Kidney (tissue), 14 donors: ENCODE measurements around the gene HINT3. TPM values are rescaled to one million over a fixed set of nuclear protein-coding genes. Genes with fewer than 3 reads are reported as not detected.

ENCODE experiments used
- DNase-seq, 5 donors: peaks; one replicate each; pipeline ENCODE4 v3.0.0-alpha.2; 2013 to 2020
- FAIRE-seq: peaks from 2 replicates; lab custom pipeline; 2012; peaks lifted over from hg19 to GRCh38; lab: Jason Lieb, UNC
- H3K27ac ChIP-seq, 2 donors: one replicate each; pipeline ENCODE4 v1.7.0; 2013; ENCODE audit warnings: low read depth in 2 of 2, low read length in 2 of 2, inconsistent platforms in 1 of 2
- H3K27me3 ChIP-seq: one replicate; pipeline ENCODE4 v1.7.1; 2013; ENCODE audit warnings: low read length, inconsistent platforms; ENCODE audit not compliant: control insufficient read depth, insufficient read depth
- H3K36me3 ChIP-seq, 3 donors: one replicate each; pipeline versions ENCODE4 v1.7.0 to v1.7.1; 2013; ENCODE audit warnings: low read length in 3 of 3, control low read depth in 1 of 3, inconsistent platforms in 1 of 3; ENCODE audit not compliant: insufficient read depth in 3 of 3, control insufficient read depth in 2 of 3
- H3K4me1 ChIP-seq, 3 donors: one replicate each; pipeline versions ENCODE4 v1.7.0 to v1.7.1; 2013; ENCODE audit warnings: low read length in 3 of 3, inconsistent platforms in 1 of 3, low read depth in 1 of 3; ENCODE audit not compliant: control insufficient read depth in 2 of 3, insufficient read depth in 2 of 3
- H3K4me3 ChIP-seq, 3 donors: one replicate each; pipeline versions ENCODE4 v1.7.0 to v1.8.1; 2013; ENCODE audit warnings: low read length in 3 of 3, control low read depth in 1 of 3, inconsistent platforms in 1 of 3
- H3K9ac ChIP-seq, 3 donors: one replicate each; pipeline versions ENCODE4 v1.7.0 to v1.7.1; 2013; ENCODE audit warnings: low read length in 3 of 3, control low read depth in 1 of 3, inconsistent platforms in 1 of 3
- H3K9me3 ChIP-seq, 3 donors: one replicate each; pipeline versions ENCODE4 v1.7.0 to v1.7.1; 2013; ENCODE audit warnings: low read length in 3 of 3, control low read depth in 1 of 3, inconsistent platforms in 1 of 3; ENCODE audit not compliant: control insufficient read depth in 2 of 3, insufficient read depth in 1 of 3
- intact Hi-C: fragments of 100-400 bp; cut with DNase I; formaldehyde crosslinking; loops from one replicate; pipeline ENCODE4 v1.11.1; 2022
- polyA plus RNA-seq: library from polyadenylated mRNA; stranded (reverse); fragments of 350-450 nt; fragmentation: Illumina TruSeq; extraction: RNeasy Lipid Tissue Mini Kit (QIAGEN cat#74804); gene quantifications from one replicate; pipeline ENCODE4 v1.2.3, GENCODE V29; 2014; ENCODE audit warnings: low read depth, low replicate concordance; ENCODE audit not compliant: insufficient read depth
- total RNA-seq: library from RNA; stranded (reverse); fragmentation: NEBNext Ultra II Directional; extraction: Animal tissue kit (Norgen Biotek cat#: 25700); gene quantifications from one replicate; pipeline ENCODE4 v1.2.1, GENCODE V29; 2021
- TF ChIP-seq, protein P1 (sequence below): IDR thresholded peaks from 3 replicates; pipeline ENCODE4 v1.5.1; 2012; ENCODE audit warnings: mild to moderate bottlenecking, moderate library complexity, borderline replicate concordance; ENCODE audit not compliant: insufficient read depth; ENCODE audit errors: extremely low read depth
- donor health status: control.
- donor health status: control.
- donor health status: control.
- donor health status: control.
- donor health status: control.
- donor health status: DM: yes; HTN: yes; CAD: no.
- donor health status: Normal renal cell carcinoma (clear cell type).

HINT3 gene
- total and polyA plus RNA-seq, 2 donors from 2014 or later: 18.9 to 21.4 TPM

GRCh38 chr6:125943528-125944433 lies 12.8 kb upstream of the HINT3 start:
- Histone ChIP-seq H3K4me1 (no peaks in the 10 kb centered on the region), H3K27ac (peak overlapping the region; percentile 12 to 26), H3K9ac (no peak overlapping the region), H3K9me3 (no peaks in the 10 kb centered on the region), H3K36me3 (no peaks in the 10 kb centered on the region), H3K4me3 (no peak overlapping the region), H3K27me3 (no peaks in the 10 kb centered on the region)
- TF ChIP-seq, protein P1, sequence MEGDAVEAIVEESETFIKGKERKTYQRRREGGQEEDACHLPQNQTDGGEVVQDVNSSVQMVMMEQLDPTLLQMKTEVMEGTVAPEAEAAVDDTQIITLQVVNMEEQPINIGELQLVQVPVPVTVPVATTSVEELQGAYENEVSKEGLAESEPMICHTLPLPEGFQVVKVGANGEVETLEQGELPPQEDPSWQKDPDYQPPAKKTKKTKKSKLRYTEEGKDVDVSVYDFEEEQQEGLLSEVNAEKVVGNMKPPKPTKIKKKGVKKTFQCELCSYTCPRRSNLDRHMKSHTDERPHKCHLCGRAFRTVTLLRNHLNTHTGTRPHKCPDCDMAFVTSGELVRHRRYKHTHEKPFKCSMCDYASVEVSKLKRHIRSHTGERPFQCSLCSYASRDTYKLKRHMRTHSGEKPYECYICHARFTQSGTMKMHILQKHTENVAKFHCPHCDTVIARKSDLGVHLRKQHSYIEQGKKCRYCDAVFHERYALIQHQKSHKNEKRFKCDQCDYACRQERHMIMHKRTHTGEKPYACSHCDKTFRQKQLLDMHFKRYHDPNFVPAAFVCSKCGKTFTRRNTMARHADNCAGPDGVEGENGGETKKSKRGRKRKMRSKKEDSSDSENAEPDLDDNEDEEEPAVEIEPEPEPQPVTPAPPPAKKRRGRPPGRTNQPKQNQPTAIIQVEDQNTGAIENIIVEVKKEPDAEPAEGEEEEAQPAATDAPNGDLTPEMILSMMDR: no peak
- intact Hi-C loops: no loop called here
- DNase-seq: no peak
- FAIRE-seq: no peak

- no peaks in the 10 kb centered on the region for H3K9me3 ChIP-seq
- TF ChIP-seq, protein P1: no peak
- no peak overlapping the region for H3K4me3 ChIP-seq
- intact Hi-C loops: no loop called here
- no peaks in the 10 kb centered on the region for H3K27me3 ChIP-seq
- DNase-seq (peak in 3 of 5 donors; percentile 42 to 85 (median 83)), FAIRE-seq (no peak)
- no peaks in the 10 kb centered on the region for H3K4me1 ChIP-seq
- H3K9ac ChIP-seq: no peak overlapping the region
- H3K36me3 ChIP-seq: no peaks in the 10 kb centered on the region
- H3K27ac ChIP-seq: peak overlapping the region in 1 of 2 donors; percentile 26
These were observed 12.1 kb upstream of the HINT3 start for GRCh38 chr6:125944434-125944816.

- no peaks in the 10 kb centered on the region for H3K4me1 ChIP-seq
- H3K4me3 ChIP-seq: no peak overlapping the region
These were observed 11.7 kb upstream of the HINT3 start for GRCh38 chr6:125944896-125945295.

More at GRCh38 chr6:125944896-125945295, 11.7 kb upstream of the HINT3 start:
- DNase-seq: no peak
- H3K9me3 ChIP-seq: no peaks in the 10 kb centered on the region
- no peaks in the 10 kb centered on the region for H3K36me3 ChIP-seq
- TF ChIP-seq, protein P1: no peak
- no peaks in the 10 kb centered on the region for H3K27me3 ChIP-seq
- no peak for FAIRE-seq
- H3K27ac ChIP-seq: peak overlapping the region in 1 of 2 donors; percentile 50
- intact Hi-C loops: no loop called here
- no peak overlapping the region for H3K9ac ChIP-seq
